Activated CD4-positive, alpha-beta T cell treated with anti-CD3 and anti-CD28 coated beads for 36 hours (primary cell): ENCODE data around the gene SOS1. TPM values are rescaled to one million over a fixed set of nuclear protein-coding genes. Genes with fewer than 3 reads are reported as not detected.

Experiments used
- ATAC-seq: fragments of 200-7000 bp; cut with Tn5 transposase; one replicate; pipeline ENCODE4 v1.10.0; 2021; ENCODE audit warnings: mild to moderate bottlenecking, moderate library complexity
- CTCF ChIA-PET: fragments of 350-600 bp; sonication (Branson Sonifier 250); formaldehyde crosslinking; loops from one replicate; lab custom pipeline; 2021; ENCODE audit warnings: antibody characterized with exemption; lab: Charles Lee
- POLR2A ChIA-PET: fragments of 350-600 bp; sonication (Branson Sonifier 250); formaldehyde crosslinking; loops from one replicate; lab custom pipeline; 2021; ENCODE audit warnings: antibody characterized with exemption, inconsistent platforms; lab: Charles Lee
- DNase-seq: peaks from one replicate; pipeline ENCODE4 v3.0.0-alpha.2; 2020
- H3K27ac Mint-ChIP-seq: one replicate; pipeline ENCODE4 v1.8.0; 2021; ENCODE audit warnings: mixed read lengths
- H3K27me3 Mint-ChIP-seq: one replicate; pipeline ENCODE4 v1.8.0; 2021; ENCODE audit warnings: mixed read lengths
- H3K36me3 Mint-ChIP-seq: one replicate; pipeline ENCODE4 v1.8.0; 2021; ENCODE audit warnings: low read depth, mixed read lengths
- H3K4me1 Mint-ChIP-seq: one replicate; pipeline ENCODE4 v1.8.0; 2021; ENCODE audit warnings: mixed read lengths
- H3K4me3 Mint-ChIP-seq: one replicate; pipeline ENCODE4 v1.8.0; 2021; ENCODE audit warnings: mild to moderate bottlenecking, moderate library complexity, mixed read lengths
- H3K9me3 Mint-ChIP-seq: one replicate; pipeline ENCODE4 v1.8.0; 2021; ENCODE audit warnings: low read depth, mixed read lengths
- intact Hi-C, 2 experiments: fragments of 100-400 bp; cut with DNase I in 1 of 2; cut with micrococcal nuclease in 1 of 2; formaldehyde crosslinking; loops; one replicate each; pipeline versions ENCODE4 v1.14.2 to v1.15.1; 2022 to 2024; cut with DNase I, micrococcal nuclease
- total RNA-seq, 2 experiments: library from RNA; stranded (reverse); gene quantifications; one replicate each; pipeline ENCODE4 v1.2.3, GENCODE V29; 2021

Gene SOS1
- total RNA-seq, 2 experiments from 2014 or later, result 30.1 to 32.0 TPM

DNA sequence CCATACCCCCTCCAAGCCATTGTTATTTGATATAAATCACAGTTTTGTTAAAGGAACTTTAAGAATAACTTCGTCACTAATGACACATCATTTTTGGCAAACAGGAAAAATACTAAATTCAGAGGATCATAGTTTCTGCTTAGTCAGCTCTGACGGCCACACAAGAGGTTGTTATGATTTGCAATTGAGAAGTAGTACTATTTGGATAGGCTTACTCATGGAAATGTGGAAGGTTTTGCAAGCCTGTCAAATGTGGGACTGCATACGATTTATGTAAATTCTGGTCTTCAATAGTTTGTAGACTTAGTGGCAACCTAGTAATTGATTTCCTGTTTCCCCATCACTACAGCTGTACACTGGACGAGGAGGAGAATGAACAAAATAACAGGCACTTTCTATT, 123.1 kb downstream of the SOS1 start:
- peaks cover 32% of the 10 kb centered on the region for H3K36me3 Mint-ChIP-seq

DNA sequence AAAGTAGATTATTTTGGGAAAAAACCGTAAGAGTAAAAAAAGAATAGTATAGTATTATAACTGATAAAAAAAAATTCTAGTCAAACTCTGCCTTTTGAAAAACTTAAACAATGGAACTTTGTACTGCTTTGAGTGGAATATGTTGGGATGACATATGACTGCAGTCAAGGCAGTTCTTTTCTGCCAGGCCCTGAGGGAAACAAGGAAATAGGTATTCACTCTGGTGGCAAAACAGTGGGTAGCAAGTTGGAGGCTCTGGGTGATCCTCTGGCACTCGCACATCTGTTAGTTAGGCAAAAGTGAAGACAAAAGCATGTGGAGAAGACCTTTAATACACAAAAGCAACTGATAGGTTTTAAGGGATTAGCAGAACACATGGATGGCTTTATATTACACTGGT, 129.0 kb downstream of the SOS1 start:
- ATAC-seq (no peak), DNase-seq (no peak)
- no peaks in the 10 kb centered on the region for H3K27me3 Mint-ChIP-seq
- H3K36me3 Mint-ChIP-seq, result peaks cover 23% of the 10 kb centered on the region
- no peak overlapping the region for H3K27ac Mint-ChIP-seq
- CTCF ChIA-PET, result interaction anchor here (1.2 kb wide), 1 partner anchor 238 kb away, joined by 4 read pairs; no protein-coding TSS in a partner anchor
- no peaks in the 10 kb centered on the region for H3K9me3 Mint-ChIP-seq
- intact Hi-C loops, result no loop called here
- peaks cover 6% of the 10 kb centered on the region for H3K4me1 Mint-ChIP-seq
- H3K4me3 Mint-ChIP-seq, result no peak overlapping the region
- POLR2A ChIA-PET, result no interaction called here

More for the DNA sequence above, 123.1 kb downstream of the SOS1 start:
- H3K4me3 Mint-ChIP-seq, result no peak overlapping the region
- ATAC-seq (no peak), DNase-seq (no peak)
- H3K27ac Mint-ChIP-seq, result no peak overlapping the region
- no peaks in the 10 kb centered on the region for H3K9me3 Mint-ChIP-seq
- intact Hi-C loops, result loop anchor here in 1 of 2 experiments (2.0 kb wide), 1 partner anchor 15 kb away; no protein-coding TSS in a partner anchor
- ChIA-PET CTCF (interaction anchor here (0.6 kb wide), 1 partner anchor 61 kb away, joined by 3 read pairs; no protein-coding TSS in a partner anchor), POLR2A (no interaction called here)
- H3K4me1 Mint-ChIP-seq, result peaks cover under 1% of the 10 kb centered on the region
- H3K27me3 Mint-ChIP-seq, result no peaks in the 10 kb centered on the region

DNA sequence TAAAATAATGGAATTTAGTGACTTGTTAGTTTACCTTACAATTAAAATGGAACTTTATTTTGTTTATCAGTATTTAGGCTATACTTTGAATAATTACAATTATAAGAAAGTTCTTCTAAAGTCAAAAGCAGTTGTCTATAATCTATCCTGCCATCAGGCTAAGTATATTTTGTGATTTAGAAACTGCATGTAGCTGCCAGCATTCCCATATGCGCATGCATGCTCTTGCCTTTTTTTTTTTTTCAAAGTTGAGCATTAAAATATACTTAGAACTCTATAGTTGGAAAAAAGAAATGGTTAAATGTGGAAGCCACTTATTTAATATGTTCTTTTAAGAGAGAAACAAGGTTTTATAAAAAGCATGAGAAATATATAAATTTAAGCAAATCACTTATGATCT, 132.1 kb downstream of the SOS1 start:
- intact Hi-C loops, result no loop called here
- Mint-ChIP-seq H3K4me1 (peaks cover 6% of the 10 kb centered on the region), H3K27me3 (no peaks in the 10 kb centered on the region), H3K27ac (no peak overlapping the region), H3K9me3 (no peaks in the 10 kb centered on the region), H3K36me3 (peaks cover 23% of the 10 kb centered on the region), H3K4me3 (no peak overlapping the region)
- DNase-seq (no peak), ATAC-seq (no peak)
- POLR2A ChIA-PET, result no interaction called here
- CTCF ChIA-PET, result interaction anchor here (0.6 to 2.3 kb wide), 5 partner anchors 31 to 867 kb away, joined by 3 to 6 read pairs (median 3); no protein-coding TSS in a partner anchor

DNA sequence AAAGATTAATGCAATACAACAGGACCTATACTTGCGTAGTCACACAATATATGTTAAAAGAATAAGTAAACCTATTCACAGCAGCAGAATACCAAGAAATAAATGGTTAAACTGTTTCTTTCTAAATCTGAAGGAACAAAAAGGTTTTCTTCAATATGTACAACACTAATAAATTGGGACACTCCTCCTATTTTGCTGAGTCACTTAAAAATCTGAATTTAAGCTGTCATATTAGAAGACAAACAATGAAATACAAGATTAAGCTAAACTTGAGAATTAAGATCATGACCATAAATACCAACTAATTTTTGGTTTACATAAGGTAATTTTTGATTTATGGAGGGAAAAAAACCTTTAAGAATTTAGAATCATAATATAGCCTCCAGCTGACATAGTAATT, 138.4 kb downstream of the SOS1 start:
- intact Hi-C loops, result no loop called here
- H3K4me1 Mint-ChIP-seq, result no peaks in the 10 kb centered on the region
- CTCF ChIA-PET, result interaction anchor here (1.1 kb wide), 1 partner anchor 35 kb away, joined by 6 read pairs; no protein-coding TSS in a partner anchor
- H3K36me3 Mint-ChIP-seq, result peaks cover 14% of the 10 kb centered on the region
- DNase-seq (no peak), ATAC-seq (no peak)
- no peaks in the 10 kb centered on the region for H3K9me3 Mint-ChIP-seq
- POLR2A ChIA-PET, result no interaction called here
- no peaks in the 10 kb centered on the region for H3K27me3 Mint-ChIP-seq
- H3K4me3 Mint-ChIP-seq, result no peak overlapping the region
- H3K27ac Mint-ChIP-seq, result no peak overlapping the region

DNA sequence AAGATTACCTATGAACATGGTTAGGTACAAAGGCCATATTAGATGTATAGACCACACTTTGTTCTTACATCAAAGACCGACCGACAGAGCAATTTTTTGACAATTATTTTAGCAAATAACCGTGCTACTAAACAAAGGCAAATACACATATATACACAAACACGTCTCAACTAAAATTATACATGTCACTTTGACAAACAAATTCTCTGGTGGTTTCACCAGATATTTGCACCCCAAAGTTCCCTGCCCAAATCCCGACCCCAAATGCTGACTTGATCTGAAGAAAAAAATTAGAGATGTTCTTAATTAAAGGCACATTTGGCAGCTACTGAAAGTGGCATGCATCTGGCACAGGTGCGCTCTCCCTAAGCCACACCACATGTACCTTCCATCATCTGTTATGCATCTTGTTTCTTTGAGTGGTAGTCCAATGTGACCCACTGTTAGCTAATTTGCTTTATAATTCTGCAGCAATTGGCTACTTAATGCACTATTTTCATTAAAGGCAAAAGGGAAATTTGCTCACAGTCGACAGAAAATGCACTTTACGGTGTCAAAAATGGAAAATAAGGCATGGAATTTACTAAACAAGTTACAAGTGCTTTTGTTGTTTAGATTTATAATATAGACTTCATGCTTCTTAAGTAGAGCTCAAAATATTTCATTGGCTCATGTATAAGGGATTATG, 139.0 kb downstream of the SOS1 start:
- no peak for ATAC-seq
- ChIA-PET POLR2A (no interaction called here), CTCF (interaction anchor here (0.6 to 1.1 kb wide), 2 partner anchors 15 to 34 kb away, joined by 4 to 6 read pairs; no protein-coding TSS in a partner anchor)
- DNase-seq, result no peak
- Mint-ChIP-seq H3K36me3 (peaks cover 11% of the 10 kb centered on the region), H3K27me3 (no peaks in the 10 kb centered on the region), H3K27ac (no peak overlapping the region), H3K4me1 (no peaks in the 10 kb centered on the region), H3K4me3 (no peak overlapping the region), H3K9me3 (no peaks in the 10 kb centered on the region)
- intact Hi-C loops, result no loop called here

DNA sequence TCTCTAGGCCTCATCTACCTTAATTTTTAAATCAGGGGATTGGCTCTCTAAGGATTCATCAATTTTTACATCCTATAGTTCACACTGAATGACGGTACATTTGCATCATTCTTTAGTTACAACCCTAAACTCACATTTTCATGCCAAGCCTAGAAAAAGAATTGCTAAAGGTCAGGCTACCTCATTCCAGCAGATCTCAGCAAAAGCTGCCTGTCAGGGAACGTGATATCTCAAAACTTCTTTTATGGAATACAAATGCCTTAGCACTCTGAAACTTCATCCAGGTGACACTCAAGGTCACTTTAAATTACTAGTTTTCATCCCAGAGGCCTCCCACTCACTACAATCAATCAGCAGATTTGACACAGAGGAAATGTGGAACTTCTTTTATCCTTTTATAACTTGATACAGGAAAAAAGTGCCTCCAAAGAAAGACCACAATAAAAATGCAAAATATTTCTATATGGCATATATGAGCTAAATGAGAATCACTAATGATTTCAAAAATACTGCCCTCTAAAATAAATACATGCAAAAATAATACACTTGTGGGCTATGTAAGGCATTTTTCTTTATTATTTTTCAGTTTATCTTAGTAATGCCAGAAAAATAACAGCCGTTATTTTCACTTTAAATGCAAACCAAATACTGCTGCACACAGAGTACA, 139.7 kb downstream of the SOS1 start:
- no peaks in the 10 kb centered on the region for H3K27me3 Mint-ChIP-seq
- peaks cover 11% of the 10 kb centered on the region for H3K36me3 Mint-ChIP-seq
- CTCF ChIA-PET, result interaction anchor here (0.6 kb wide), 1 partner anchor 55 kb away, joined by 3 read pairs; no protein-coding TSS in a partner anchor
- no peak overlapping the region for H3K4me3 Mint-ChIP-seq
- no peaks in the 10 kb centered on the region for H3K4me1 Mint-ChIP-seq
- H3K9me3 Mint-ChIP-seq, result no peaks in the 10 kb centered on the region
- POLR2A ChIA-PET, result no interaction called here
- H3K27ac Mint-ChIP-seq, result no peak overlapping the region
- DNase-seq (no peak), ATAC-seq (no peak)
- intact Hi-C loops, result no loop called here

DNA sequence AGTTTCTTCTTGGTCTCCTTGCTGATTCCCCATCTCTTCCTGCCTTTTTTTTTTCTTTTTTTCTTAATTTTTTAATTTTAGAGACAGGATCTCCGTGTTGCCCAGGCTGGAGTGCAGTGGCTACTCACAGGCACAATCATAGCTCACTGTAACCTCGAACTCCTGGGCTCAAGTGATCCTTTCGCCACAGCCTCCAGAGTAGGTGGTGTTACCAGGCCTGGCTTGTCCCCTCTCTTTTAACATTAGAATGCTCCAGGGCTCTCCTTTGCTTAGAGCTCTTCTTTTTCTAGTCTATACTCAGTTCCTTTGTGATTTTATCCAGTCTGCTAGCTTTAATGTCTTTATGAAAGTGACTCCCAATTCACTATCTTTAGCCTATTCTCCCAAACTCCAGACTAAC, 141.9 kb downstream of the SOS1 start:
- Mint-ChIP-seq H3K9me3 (no peaks in the 10 kb centered on the region), H3K27ac (no peak overlapping the region), H3K4me3 (no peak overlapping the region), H3K4me1 (no peaks in the 10 kb centered on the region), H3K27me3 (no peaks in the 10 kb centered on the region), H3K36me3 (no peaks in the 10 kb centered on the region)
- ChIA-PET CTCF (interaction anchor here (0.6 kb wide), 1 partner anchor 8 kb away, joined by 4 read pairs; no protein-coding TSS in a partner anchor), POLR2A (no interaction called here)
- ATAC-seq (no peak), DNase-seq (no peak)
- intact Hi-C loops, result no loop called here

DNA sequence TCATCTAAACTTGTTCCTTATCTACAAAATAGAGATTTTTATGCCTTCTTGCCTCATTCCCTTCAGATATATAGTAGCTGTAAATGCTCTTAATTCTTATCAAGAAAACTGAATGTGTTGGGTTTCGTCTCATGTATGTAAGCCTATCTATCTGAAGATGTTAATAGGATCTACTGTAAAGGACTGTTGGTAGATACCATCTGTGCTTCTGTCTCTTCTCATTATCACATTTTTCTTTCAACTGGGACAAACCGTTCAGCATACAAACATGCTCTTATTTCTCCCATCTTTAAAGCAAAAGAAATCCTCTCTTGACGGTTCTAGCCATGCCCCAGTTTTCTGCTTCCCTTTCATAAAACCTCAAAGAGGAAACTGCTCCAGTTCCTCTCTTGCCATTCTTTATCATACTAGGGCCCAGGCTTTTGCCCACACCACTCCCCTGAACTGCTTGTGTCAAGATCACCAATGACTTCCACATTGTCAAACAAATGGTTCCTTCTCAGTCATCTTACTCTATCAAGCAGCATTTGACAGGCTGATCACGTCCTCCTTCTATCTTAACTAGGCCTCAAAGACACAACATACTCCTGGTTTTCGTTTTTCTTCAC, 142.5 kb downstream of the SOS1 start:
- Mint-ChIP-seq H3K27me3 (no peaks in the 10 kb centered on the region), H3K27ac (no peak overlapping the region), H3K4me3 (no peak overlapping the region), H3K4me1 (no peaks in the 10 kb centered on the region), H3K36me3 (no peaks in the 10 kb centered on the region), H3K9me3 (no peaks in the 10 kb centered on the region)
- intact Hi-C loops, result no loop called here
- CTCF ChIA-PET, result interaction anchor here (0.6 kb wide), 1 partner anchor 8 kb away, joined by 4 read pairs; no protein-coding TSS in a partner anchor
- DNase-seq, result no peak
- no peak for ATAC-seq
- POLR2A ChIA-PET, result no interaction called here

DNA sequence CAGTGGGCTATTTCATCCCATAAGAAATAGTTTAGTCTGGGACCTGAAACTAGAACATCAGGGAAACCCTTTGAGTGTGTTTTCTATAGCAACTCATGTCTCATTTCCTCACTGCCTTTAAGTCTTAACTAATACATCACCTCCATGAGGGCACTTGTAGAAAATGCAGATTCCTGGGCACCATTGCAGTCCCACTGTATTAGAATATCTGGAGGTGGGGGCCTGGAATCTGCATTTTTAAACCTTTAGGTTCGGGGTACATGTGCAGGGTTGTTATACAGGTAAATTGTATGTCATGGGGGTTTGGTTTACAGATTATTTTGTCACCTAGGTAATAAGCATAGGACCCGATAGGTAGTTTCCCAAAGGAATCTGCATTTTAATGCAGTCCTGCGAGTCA, 143.8 kb downstream of the SOS1 start:
- ATAC-seq (no peak), DNase-seq (no peak)
- ChIA-PET POLR2A (no interaction called here), CTCF (no interaction called here)
- H3K27me3 Mint-ChIP-seq, result no peaks in the 10 kb centered on the region
- H3K4me3 Mint-ChIP-seq, result no peak overlapping the region
- no peak overlapping the region for H3K27ac Mint-ChIP-seq
- H3K9me3 Mint-ChIP-seq, result no peaks in the 10 kb centered on the region
- H3K4me1 Mint-ChIP-seq, result no peaks in the 10 kb centered on the region
- intact Hi-C loops, result no loop called here
- H3K36me3 Mint-ChIP-seq, result no peaks in the 10 kb centered on the region

DNA sequence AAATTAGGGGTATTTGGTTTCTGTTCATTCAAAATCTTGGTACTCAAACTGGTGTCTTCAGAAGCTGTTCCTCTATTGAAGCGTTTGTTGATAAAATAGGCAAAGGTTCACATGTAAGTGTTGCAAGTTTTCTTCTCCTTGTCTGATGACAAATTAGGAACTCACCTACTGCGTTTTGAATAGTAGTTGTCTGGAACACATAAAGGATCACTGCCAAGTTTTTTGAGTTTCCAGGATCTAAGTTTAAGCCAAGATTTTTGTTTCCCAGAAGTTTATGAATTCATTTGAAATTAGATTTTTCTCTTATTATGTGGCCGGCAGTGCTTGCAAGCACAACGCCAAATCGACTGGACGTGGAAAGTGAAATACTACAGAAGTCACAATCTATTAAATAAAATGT, 145.8 kb downstream of the SOS1 start:
- CTCF ChIA-PET, result interaction anchor here (0.8 to 2.9 kb wide), 3 partner anchors 11 to 255 kb away, joined by 3 to 10 read pairs (median 6); no protein-coding TSS in a partner anchor
- H3K4me3 Mint-ChIP-seq, result no peak overlapping the region
- H3K27ac Mint-ChIP-seq, result no peak overlapping the region
- ATAC-seq, result no peak
- DNase-seq, result no peak
- POLR2A ChIA-PET, result no interaction called here
- intact Hi-C loops, result no loop called here
- H3K27me3 Mint-ChIP-seq, result no peaks in the 10 kb centered on the region
- H3K9me3 Mint-ChIP-seq, result no peaks in the 10 kb centered on the region
- no peaks in the 10 kb centered on the region for H3K36me3 Mint-ChIP-seq
- H3K4me1 Mint-ChIP-seq, result no peaks in the 10 kb centered on the region

DNA sequence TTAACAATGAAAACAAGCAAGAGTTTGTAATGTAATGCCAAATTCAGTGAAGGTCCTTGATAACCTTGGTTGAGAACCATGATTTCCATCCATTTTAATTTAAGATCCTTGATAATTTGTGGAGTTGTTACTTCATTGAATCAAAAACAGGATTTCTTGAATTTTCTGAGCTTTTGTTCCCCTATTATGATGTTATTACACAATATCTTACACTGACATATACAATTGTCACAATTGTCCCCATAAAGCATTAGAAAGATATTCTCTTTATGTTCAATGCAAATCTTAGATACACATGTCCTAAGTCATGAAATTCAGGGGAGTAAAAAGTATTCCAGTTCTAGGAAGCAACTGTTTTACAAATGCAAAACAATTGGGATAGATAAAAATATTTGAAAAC, 147.6 kb downstream of the SOS1 start:
- Mint-ChIP-seq H3K36me3 (no peaks in the 10 kb centered on the region), H3K27ac (no peak overlapping the region)
- POLR2A ChIA-PET, result no interaction called here

More for the DNA sequence above, 147.6 kb downstream of the SOS1 start:
- intact Hi-C loops, result no loop called here
- Mint-ChIP-seq H3K4me3 (no peak overlapping the region), H3K27me3 (no peaks in the 10 kb centered on the region), H3K4me1 (no peaks in the 10 kb centered on the region), H3K9me3 (no peaks in the 10 kb centered on the region)
- DNase-seq (no peak), ATAC-seq (no peak)
- CTCF ChIA-PET, result interaction anchor here (0.5 kb wide), 1 partner anchor 728 kb away, joined by 3 read pairs; no protein-coding TSS in a partner anchor
